ENCODE measurements around the gene IFNL1.

DNA sequence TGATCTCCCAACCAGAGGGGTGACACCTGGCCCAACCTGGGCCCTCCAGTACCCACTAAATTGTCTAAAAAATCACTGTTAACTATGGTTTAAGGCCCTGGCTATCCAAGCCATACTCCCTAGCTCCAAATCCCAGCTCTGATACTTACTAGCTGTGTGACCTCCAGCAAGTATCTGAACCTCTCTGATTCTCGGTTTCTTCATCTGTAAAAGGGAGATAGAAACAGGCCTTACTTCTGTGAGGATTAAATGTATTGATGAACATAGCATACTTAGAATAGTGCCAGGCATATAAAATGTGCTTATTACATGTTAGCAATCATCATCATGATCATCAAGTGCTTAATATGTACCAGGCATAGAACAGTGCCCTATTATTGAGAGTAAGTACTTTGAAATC lies 19.7 kb downstream of the IFNL1 start:
- TF ChIP-seq RXRA (IDR thresholded peaks at IDR 0.05): no peak
- TF ChIP-seq, protein P1, sequence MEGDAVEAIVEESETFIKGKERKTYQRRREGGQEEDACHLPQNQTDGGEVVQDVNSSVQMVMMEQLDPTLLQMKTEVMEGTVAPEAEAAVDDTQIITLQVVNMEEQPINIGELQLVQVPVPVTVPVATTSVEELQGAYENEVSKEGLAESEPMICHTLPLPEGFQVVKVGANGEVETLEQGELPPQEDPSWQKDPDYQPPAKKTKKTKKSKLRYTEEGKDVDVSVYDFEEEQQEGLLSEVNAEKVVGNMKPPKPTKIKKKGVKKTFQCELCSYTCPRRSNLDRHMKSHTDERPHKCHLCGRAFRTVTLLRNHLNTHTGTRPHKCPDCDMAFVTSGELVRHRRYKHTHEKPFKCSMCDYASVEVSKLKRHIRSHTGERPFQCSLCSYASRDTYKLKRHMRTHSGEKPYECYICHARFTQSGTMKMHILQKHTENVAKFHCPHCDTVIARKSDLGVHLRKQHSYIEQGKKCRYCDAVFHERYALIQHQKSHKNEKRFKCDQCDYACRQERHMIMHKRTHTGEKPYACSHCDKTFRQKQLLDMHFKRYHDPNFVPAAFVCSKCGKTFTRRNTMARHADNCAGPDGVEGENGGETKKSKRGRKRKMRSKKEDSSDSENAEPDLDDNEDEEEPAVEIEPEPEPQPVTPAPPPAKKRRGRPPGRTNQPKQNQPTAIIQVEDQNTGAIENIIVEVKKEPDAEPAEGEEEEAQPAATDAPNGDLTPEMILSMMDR (IDR thresholded peaks at IDR 0.05; ENCODE audit: low read depth, low read length, missing input control): no peak
- TF ChIP-seq SP1 (IDR thresholded peaks at IDR 0.05): no peak
- TF ChIP-seq JUND (IDR thresholded peaks at IDR 0.05): no peak
- TF ChIP-seq, protein P2, sequence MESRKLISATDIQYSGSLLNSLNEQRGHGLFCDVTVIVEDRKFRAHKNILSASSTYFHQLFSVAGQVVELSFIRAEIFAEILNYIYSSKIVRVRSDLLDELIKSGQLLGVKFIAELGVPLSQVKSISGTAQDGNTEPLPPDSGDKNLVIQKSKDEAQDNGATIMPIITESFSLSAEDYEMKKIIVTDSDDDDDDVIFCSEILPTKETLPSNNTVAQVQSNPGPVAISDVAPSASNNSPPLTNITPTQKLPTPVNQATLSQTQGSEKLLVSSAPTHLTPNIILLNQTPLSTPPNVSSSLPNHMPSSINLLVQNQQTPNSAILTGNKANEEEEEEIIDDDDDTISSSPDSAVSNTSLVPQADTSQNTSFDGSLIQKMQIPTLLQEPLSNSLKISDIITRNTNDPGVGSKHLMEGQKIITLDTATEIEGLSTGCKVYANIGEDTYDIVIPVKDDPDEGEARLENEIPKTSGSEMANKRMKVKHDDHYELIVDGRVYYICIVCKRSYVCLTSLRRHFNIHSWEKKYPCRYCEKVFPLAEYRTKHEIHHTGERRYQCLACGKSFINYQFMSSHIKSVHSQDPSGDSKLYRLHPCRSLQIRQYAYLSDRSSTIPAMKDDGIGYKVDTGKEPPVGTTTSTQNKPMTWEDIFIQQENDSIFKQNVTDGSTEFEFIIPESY (IDR thresholded peaks at IDR 0.05): no peak
- TF ChIP-seq, protein P3, sequence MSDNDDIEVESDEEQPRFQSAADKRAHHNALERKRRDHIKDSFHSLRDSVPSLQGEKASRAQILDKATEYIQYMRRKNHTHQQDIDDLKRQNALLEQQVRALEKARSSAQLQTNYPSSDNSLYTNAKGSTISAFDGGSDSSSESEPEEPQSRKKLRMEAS (IDR thresholded peaks at IDR 0.05): no peak
- TF ChIP-seq YY1 (IDR thresholded peaks at IDR 0.05): no peak
- TF ChIP-seq GABPA (IDR thresholded peaks at IDR 0.05 in 1 of 2, conservative IDR thresholded peaks at IDR 0.05 in 1 of 2): no peak
- no peak for TF ChIP-seq RAD21 (IDR thresholded peaks at IDR 0.05)
